ENCODE results near the gene COL18A1.

- TF ChIP-seq CTCF (IDR thresholded peaks at IDR 0.05; ENCODE audit: borderline replicate concordance, extremely low read depth, low read length, poor library complexity, severe bottlenecking), result no peak
- TF ChIP-seq EZH2 (IDR thresholded peaks at IDR 0.05; ENCODE audit: borderline replicate concordance, low read depth, low read length, severe bottlenecking), result no peak
These were observed 24.5 kb downstream of the COL18A1 start for GRCh38 chr21:45429221-45430175.
